ENCODE data around the gene EME1. TPM values are rescaled to one million over a fixed set of nuclear protein-coding genes. Genes with fewer than 3 reads are reported as not detected.

Gene EME1
- total RNA-seq, 1 experiment from 2014 or later, result 24.4 TPM

DNA sequence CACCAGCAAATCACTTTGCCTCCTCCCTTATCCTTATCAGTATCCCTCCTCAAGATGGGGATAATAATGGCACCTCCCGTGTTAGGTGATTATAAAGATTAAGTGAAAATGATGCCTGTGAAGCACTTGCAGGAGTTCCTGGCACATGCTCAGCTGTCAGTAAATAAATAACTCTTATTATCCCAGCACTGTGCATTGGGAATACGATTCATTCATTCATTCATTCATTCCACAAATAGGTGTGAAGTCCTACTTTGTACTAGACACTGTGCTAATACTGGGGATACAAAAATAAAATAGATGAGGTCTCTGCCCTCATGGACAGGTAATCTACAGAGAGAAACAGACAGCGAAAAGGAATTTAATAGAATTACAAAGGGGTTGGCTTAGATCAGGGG, 25.1 kb upstream of the EME1 start:
- no peak for DNase-seq (ENCODE audit: low read depth)

DNA sequence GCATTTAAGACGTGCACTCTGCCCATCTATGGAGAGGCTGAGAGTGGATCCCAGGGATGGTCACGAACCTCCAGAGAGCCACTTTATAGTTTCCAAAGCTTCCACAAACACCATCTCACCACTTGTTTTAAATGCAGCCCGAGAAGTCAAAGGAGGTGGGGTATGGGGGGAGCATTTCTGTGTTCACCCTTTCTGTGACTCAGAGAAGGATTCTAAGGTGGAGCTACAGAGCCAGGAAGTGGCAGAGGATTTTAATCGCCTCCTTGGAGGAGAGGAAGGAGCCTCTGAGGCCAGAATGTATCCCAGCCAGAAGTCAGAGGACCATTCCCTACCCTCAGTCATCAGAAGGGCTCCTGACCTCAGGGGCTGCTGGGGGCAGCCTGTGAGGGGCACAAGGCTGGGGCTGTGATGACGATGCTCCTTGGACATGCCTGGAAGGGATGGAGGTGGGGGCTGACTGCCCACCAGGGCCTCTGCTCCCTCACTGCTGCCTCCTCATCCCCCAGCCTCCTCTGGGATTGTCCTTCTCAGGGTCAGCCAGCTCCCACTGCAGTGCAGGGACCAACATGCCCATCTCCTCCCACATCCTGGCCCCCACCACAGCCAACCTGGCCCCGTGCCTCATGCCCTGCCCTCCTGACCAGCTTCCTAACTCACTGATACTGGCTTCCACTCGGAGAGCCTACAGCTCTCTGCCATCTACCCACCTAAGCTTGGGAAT, 24.3 kb upstream of the EME1 start:
- peak; percentile 77 for DNase-seq (ENCODE audit: low read depth)

DNA sequence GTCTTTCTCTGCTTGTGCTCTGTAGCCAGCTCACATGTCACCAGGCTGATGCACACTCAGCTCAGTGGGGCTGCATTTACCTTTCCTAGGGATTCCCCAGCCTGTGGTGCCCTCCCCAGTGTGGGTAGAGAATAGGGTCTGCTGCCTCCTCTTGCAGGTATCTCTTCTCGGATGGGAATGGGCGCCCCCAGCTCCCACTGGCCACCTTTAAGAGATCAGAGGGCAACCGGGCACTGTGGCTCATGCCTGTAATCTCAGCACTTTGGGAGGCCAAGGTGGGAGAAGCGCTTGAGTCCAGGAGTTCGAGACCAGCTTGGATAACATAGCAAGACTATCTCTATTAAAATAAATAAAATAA, 23.8 kb upstream of the EME1 start:
- DNase-seq (ENCODE audit: low read depth), result no peak

- DNase-seq (ENCODE audit: low read depth), result no peak
Observed at GRCh38 chr17:50350733-50351132, 22.3 kb upstream of the EME1 start.

GRCh38 chr17:50352072-50352692, 20.8 kb upstream of the EME1 start:
- DNase-seq (ENCODE audit: low read depth), result no peak

DNA sequence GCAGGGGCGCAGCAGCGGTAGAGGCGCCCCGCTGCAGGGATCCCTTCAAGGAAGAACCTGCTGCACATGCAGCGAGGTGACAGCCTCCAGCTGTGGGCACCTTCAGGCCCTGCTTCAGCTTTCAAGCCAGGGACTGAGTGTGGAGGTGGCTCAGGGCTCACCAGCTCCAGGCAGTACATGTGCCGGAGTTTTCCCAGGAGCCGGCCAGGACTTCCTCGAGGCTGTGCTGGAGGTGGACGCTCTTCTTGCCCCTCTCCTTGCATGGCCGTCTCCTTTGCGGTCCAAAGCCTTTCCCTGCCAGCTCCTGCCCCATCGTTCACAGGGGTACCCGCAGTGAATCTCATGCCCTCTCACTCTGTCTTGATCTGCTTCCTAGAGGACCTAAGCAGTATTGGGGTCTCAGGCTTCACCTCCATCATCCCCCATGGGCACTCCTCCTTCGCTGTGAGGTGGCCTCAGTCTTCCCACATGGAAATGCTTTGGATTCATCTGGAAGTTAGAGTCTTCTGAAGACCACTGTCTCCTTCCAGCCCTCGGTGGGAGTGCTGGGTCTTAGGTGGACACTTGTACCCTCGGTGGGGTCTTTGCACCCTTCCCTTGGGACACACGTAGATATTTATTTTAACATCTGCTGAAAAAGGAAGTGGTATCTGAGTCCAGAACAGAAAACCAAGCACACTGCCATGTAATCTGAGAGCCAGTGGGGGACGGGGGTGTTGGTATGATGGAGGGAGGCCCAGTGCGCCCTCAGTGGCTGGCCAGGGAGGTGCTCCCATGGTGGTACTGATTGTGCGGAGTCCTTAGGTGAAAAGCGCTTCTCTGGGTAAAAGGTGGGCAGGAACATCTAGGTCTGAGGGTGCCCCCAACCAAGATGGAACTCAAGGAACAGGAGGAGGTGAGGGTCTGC, 20.1 kb upstream of the EME1 start:
- no peak for DNase-seq (ENCODE audit: low read depth)

DNA sequence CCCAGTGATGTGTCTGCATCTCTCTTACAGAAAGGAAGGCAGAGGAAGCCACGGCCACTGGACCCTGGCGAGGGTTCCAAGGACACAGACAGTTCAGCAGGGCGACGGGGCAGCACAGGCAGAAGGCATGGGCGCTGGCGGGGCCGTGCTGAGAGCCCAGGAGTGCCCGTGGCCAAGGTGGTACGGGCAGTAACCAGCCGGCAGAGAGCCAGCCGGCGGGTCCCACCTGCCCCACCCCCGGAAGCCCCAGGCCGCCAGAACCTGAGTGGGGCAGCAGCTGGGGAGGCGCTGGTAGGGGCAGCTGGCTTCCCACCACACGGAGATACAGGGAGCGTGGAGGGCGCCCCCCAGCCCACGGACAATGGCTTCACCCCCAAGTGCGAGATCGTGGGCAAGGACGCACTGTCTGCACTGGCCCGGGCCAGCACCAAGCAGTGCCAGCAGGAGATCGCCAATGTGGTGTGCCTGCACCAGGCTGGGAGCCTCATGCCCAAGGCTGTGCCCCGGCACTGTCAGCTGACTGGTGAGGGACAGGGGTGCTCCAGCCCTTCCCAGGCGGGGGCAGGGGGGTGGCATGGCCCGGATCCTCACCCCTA, 19.3 kb upstream of the EME1 start:
- no peak for DNase-seq (ENCODE audit: low read depth)

DNA sequence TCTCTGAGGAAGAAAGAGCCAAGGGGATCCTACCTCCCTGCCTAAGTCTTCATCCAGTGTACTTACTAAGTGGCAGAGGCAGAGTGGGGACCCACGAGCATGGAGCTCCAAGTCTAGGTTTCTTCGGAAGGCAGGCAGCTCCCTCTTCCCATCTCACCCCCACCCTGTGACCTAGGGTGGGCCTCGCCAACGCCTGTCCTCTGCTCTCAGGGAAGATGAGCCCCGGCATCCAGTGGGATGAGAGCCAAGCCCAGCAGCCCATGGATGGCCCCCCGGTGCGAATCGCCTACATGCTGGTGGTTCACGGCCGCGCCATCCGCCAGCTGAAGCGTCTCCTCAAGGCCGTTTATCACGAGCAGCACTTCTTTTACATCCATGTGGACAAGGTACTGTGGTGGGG, 18.8 kb upstream of the EME1 start:
- no peak for DNase-seq (ENCODE audit: low read depth)

DNA sequence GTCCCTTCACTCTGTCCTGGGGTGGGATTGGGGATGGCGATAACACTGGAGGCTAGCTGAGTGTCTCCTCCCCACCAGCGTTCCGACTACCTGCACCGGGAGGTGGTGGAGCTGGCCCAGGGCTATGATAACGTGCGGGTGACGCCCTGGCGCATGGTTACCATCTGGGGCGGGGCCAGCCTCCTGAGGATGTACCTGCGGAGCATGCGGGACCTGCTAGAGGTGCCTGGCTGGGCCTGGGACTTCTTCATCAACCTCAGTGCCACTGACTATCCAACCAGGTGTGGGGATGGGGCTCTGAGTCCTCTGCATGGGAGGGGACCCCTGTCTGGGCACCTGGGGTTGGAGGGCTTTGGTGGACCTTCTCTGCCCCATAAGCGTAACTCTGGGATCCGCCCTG, 18.3 kb upstream of the EME1 start:
- no peak for DNase-seq (ENCODE audit: low read depth)

GRCh38 chr17:50355336-50355700, 17.7 kb upstream of the EME1 start:
- no peak for DNase-seq (ENCODE audit: low read depth)

GRCh38 chr17:50355701-50356341, 17.2 kb upstream of the EME1 start:
- DNase-seq (ENCODE audit: low read depth), result no peak

DNA sequence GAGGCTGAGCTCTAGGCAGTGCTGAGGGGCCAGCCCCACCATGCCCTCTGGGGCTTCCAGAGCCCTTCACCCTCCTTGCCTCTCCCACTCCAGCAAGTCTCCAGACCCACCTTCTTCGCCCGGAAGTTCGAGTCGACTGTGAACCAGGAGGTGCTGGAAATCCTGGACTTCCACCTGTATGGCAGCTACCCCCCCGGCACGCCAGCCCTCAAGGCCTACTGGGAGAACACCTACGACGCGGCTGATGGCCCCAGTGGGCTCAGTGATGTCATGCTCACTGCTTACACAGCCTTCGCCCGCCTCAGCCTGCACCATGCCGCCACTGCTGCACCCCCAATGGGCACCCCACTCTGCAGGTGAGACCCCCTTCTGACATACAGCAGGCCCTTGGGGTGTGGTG, 16.6 kb upstream of the EME1 start:
- DNase-seq (ENCODE audit: low read depth), result no peak

DNA sequence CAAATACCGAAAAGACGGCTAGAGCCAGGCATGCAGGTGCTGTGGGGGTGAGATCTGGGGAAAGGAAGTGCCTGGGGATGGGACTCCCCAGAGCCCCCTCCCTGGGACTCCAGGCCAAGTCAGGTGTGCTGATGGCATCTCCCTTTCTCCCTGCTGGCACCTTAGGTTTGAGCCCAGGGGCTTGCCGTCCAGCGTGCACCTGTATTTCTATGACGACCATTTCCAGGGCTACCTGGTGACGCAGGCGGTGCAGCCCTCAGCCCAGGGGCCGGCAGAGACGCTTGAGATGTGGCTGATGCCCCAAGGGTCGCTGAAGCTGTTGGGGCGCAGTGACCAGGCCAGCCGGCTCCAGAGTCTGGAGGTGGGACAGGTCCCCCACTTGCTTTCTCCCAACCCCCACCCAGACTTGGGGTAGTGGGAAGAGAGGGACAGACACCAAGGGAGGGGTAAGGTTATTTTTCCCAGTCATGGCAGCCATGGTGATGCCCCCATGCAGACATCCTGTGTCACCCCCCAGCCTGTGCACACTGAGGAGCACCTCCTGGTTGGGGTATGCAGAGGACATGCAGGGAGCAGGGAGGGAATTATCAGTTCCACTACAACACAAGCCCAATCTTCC, 16.0 kb upstream of the EME1 start:
- no peak for DNase-seq (ENCODE audit: low read depth)

DNA sequence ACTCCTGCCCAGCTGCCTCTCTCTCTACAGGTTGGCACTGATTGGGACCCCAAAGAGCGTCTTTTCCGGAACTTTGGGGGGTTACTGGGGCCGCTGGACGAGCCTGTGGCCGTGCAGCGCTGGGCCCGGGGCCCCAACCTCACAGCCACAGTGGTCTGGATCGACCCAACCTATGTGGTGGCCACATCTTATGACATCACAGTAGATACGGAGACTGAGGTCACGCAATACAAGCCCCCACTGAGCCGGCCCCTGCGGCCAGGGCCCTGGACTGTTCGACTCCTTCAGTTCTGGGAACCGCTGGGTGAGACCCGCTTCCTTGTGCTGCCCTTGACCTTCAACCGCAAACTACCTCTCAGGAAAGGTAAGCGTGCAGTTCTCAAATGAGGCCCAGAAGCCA, 14.9 kb upstream of the EME1 start:
- DNase-seq (ENCODE audit: low read depth), result no peak

DNA sequence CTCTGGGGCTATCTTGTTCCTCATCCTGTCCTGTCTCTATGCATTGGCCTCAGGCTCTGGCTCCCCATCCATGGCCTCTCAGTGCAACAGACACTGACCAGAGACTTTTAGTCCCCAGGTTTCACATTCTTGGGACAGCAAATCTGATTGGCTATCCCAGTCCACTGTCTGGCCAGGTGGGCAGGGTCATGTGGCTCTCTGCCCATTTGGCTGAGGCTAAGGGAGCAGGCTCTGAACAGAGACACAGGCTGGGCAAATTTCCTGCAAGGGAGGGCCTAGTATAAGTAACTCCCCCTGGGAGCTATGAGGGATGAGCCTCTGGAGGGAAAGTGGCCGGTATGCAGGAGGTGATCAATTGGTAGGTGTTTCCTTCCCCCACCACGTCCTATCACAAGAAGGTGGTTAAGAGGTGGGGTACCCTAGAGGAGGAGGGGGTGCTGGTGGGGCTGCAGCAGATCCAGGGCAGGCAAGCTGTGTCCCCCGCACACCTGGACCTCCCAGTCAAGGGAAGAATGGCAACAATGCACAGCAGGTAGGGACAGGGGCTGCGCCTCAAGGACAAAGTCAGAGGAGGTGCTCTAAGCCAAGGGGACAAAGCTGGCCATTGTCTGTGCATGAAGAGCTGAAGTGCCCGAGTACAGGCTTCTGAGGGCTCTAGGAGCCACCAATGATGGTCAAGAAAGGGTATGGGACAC, 13.9 kb upstream of the EME1 start:
- DNase-seq (ENCODE audit: low read depth), result no peak

DNA sequence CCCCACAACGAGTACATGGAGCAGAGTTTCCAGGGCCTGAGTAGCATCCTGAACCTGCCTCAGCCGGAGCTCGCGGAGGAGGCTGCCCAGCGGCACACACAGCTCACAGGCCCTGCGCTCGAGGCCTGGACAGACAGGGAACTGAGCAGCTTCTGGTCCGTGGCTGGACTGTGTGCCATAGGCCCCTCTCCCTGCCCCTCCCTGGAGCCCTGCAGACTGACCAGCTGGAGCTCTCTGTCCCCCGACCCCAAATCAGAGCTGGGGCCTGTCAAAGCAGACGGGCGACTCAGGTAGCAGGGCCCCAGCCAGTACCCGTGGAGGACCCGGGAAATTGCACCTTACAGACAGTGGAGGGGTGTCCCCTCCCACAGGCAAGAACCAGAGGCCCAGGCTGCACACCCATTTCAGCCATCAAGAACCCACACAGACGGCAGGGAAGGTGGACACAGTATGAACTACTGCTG, 13.0 kb upstream of the EME1 start:
- DNase-seq (ENCODE audit: low read depth), result no peak

- DNase-seq (ENCODE audit: low read depth), result no peak
Observed at GRCh38 chr17:50360486-50361115, 12.4 kb upstream of the EME1 start.

GRCh38 chr17:50361561-50362480, 11.2 kb upstream of the EME1 start:
- DNase-seq (ENCODE audit: low read depth), result peak; percentile 58

- no peak for DNase-seq (ENCODE audit: low read depth)
Observed at GRCh38 chr17:50362661-50363060, 10.4 kb upstream of the EME1 start.
